GM18508 (cell line): ENCODE results near the gene MRPS7.
"Not testable (repeated sequence)": the region's sequence is repeated elsewhere in the genome, so short reads cannot be mapped to it uniquely, and the experiment has no call there.

ENCODE experiments used
- ATAC-seq: cut with Tn5 transposase; IDR thresholded peaks from one replicate; pipeline ENCODE4 v1.9.1; 2021; ENCODE audit warnings: moderate number of reproducible peaks; ENCODE audit not compliant: insufficient read depth, unreplicated experiment

Gene MRPS7

DNA sequence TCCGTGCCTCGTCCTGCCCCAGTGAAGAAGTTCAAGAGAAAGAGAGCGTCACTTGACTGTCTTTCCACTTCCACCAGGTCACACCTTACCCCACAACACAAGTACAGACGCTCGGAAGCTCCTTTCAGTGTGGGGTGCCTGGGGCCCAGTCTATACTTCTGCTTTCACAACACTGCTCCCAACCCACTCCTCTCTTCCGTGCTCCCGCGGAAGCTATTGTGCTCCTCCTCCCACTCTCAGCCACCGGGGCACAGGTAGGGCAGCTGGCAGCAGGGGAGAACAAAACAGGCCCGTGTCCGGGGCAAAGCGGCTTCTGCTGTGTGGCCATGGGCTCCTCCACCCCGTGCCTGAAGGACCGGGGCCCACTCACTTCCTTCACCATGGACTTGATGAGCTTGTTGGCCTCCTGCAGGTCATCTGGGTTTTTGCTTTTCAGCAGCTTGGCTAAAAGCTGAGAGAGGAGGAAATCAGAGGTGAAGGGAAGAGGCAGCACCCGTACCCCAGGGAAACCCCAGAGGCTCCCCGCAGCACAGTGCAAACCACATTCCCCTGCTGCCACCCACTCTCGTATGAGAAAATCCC lies 19.1 kb upstream of the MRPS7 start:
- ATAC-seq, result no peak

DNA sequence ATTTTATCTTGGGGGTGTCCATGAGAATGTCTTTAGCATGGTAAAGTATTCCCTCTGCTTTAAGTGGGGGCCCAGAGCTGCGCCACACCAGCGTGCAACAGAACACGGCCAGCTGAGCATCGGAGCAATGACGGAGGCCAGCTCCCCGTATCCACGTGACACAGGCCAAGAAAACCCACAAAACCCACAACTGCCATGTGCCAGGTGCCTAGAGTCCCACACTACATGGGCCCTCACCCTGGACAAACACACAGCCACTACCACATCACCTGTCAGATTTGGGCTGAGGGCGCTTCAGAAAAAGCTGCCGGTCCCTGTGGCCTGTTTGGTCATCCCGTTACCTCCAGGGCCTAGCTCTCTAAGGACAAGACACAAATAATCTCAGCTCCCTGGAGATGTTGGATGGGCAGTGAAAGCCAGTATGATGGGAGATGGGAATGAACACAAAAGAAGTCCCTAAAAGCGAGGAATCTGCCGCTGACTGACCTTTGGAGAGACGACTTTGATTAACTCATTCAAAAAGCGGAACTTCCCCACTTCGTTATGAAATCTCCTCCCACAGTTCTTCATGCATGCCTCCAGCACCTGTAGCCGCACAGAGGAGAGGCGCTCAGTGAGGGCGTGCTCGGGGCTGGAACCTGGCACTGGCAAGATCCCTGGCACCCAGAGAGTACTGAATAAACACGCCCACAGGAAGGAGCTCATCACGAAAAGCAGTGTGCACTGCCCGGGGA lies 17.4 kb upstream of the MRPS7 start:
- no peak for ATAC-seq

DNA sequence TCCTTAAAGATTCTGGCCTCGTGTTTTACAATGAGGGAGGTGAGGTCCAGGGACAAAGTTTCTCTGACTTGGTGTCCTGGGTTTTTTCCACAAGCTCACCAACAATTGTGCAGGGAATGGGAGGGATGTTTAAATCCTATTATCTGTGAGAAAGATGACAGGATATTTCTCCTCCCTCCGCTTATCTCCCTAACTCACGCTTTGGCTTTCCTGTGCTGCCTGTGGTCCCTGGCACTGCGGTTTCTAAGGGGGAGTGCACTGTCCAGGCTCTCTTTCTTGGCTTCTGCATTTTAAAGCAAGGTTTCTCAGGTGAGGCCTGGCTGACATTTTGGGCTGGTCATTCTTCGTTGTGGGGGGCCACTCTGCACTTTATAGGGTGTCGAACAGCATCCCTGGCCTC lies 16.7 kb upstream of the MRPS7 start:
- ATAC-seq, result no peak

- no peak for ATAC-seq
These were observed 15.3 kb upstream of the MRPS7 start for GRCh38 chr17:75246404-75246803.

DNA sequence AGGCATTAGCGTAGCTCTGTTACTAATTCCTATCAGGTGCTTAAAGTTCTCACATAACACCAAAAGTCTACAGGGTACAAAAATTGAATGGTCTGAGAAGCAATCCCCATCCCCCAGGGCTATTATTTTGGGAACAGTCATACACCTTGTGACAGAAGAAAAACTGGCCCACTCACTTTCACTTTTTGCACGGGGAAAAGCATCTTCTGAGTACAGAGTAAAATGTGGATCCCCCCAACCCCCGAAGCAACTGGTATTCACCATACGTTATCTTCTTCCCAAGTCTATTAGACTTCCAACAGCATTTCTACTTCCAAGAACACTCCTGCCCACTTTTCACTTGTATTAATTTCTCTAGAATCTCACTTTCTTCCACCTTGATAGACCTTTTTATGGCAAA lies 12.1 kb upstream of the MRPS7 start:
- ATAC-seq, result no peak

- ATAC-seq, result no peak
These were observed 11.6 kb upstream of the MRPS7 start for GRCh38 chr17:75250009-75250471.

- no peak for ATAC-seq
These were observed 9.5 kb upstream of the MRPS7 start for GRCh38 chr17:75252039-75252816.

GRCh38 chr17:75255954-75256698 lies 5.6 kb upstream of the MRPS7 start:
- not testable (repeated sequence) for ATAC-seq

DNA sequence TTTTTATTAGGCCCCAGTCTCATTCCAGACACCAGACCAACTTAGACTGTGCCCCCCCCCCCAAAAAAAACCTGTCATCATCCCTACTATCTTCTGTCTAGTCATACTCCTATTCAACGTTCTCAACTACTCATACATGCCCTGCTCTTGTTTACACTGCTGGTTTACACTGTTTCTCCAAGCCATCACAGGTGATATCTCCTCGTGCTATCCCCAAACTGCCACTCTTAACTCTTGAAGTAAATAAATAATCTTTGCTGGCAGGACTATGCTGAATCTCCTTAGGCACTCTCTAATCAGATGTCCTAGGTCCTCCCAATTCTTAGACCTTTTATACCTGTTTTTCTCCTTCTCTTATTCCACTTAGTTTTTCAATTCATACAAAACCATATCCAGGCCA lies 4.5 kb upstream of the MRPS7 start:
- not testable (repeated sequence) for ATAC-seq

GRCh38 chr17:75260641-75261335 lies 891 bp upstream of the MRPS7 start:
- no peak for ATAC-seq

DNA sequence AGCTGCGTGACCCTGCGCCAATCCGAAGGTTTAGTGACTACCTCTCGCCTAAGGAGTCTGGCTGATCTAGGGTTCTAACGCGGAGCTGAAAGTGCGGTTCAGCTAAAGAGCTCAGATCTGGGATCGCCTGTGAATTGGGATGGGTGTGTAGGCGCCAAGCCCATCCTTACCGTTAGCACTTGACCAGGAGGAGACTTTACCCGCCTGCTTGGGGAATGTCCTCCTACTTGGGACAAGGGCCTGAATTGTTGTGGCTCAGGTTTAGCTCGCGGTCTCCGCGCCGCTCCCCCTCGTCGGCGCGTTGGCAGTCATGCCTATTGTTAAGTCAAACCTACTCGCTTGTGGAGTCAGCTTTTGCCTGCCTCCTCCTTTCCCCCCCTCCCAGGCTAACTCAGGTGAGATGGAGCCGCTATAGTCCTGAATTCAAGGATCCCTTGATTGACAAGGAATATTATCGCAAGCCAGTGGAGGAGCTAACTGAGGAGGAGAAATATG lies 480 bp downstream of the MRPS7 start:
- no peak for ATAC-seq

- no peak for ATAC-seq
These were observed 1.4 kb downstream of the MRPS7 start for GRCh38 chr17:75263055-75263454.

DNA sequence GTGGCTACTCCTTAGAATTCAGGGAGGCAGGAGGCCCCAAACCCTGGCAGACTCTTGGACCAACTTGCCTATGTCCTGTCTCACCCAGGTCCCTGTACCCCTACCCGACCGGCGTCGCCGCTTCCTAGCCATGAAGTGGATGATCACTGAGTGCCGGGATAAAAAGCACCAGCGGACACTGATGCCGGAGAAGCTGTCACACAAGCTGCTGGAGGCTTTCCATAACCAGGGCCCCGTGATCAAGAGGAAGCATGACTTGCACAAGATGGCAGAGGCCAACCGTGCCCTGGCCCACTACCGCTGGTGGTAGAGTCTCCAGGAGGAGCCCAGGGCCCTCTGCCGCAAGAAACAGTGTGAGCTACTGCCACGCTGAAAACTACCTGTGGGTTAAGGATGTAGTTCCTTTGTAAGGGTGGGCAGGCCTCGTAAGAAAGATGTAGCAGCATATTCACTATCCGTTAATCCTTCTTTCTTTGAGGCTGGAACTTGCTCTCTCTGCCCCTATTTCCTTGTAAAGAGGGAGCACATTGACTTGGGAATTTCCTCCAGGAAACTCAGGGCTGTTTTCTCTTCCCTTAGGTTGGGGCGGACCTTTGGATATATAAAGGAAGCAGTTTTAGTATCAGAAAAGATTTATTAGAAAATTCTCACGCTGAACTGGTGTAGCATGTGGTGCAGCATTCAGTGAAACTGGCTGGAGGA lies 4.1 kb downstream of the MRPS7 start:
- no peak for ATAC-seq

- no peak for ATAC-seq
These were observed 4.9 kb downstream of the MRPS7 start for GRCh38 chr17:75266316-75267152.

DNA sequence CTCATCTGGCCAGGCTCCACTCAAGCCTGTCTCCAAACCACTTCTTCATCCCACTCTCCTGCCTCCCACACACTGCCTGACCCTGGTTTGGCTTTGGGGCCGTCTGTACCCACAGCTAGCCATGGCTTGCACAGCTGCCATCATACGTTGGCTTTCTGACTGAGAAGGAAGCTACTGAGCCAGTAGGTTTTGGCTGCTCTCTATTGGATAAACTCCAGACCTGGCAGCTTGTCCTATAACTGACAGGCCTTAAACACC lies 5.4 kb downstream of the MRPS7 start:
- no peak for ATAC-seq

- no peak for ATAC-seq
These were observed 5.9 kb downstream of the MRPS7 start for GRCh38 chr17:75267411-75268232.

GRCh38 chr17:75269844-75270217 lies 8.2 kb downstream of the MRPS7 start:
- no peak for ATAC-seq
